SK-N-SH (cell line): Measurements from ENCODE around the gene SH3PXD2B. TPM values are rescaled to one million over a fixed set of nuclear protein-coding genes. Genes with fewer than 3 reads are reported as not detected.
"Not testable (repeated sequence)": the region's sequence is repeated elsewhere in the genome, so short reads cannot be mapped to it uniquely, and the experiment has no call there.

Source experiments
- CTCF ChIA-PET: fragments of 300-600, 350-600 bp; formaldehyde crosslinking; extraction: SDS; loops from one replicate; lab custom pipeline; 2021; lab: Yijun Ruan, JAX
- POLR2A ChIA-PET: fragments of 350-600 bp; sonication (Branson Sonifier 250); formaldehyde crosslinking; extraction: SDS; loops from one replicate; lab custom pipeline; 2020; ENCODE audit warnings: antibody characterized with exemption, inconsistent platforms; lab: Yijun Ruan, JAX
- DNase-seq: peaks from one replicate; pipeline ENCODE4 v3.0.0; 2012
- H2AFZ ChIP-seq: fragments of 200-600 bp; sonication (generic); 2 replicates; pipeline ENCODE4 v1.8.1; 2016; ENCODE audit warnings: antibody characterized with exemption, mild to moderate bottlenecking, low read depth
- H3F3A ChIP-seq: fragments of 200-600 bp; sonication (generic); replicated peaks from 2 replicates; pipeline ENCODE3; 2016; ENCODE audit warnings: antibody characterized with exemption, mild to moderate bottlenecking; ENCODE audit not compliant: insufficient read depth
- H3K27ac ChIP-seq, 2 experiments: fragments of 200-500 bp in 1 of 2; fragments of 200-600 bp in 1 of 2; sonication (Bioruptor generic) in 1 of 2; sonication (generic), shearing (Covaris generic) in 1 of 2; 2 replicates each; pipeline versions ENCODE4 v1.5.1 to v1.6.1; 2014 to 2016; ENCODE audit warnings: low read depth in 2 of 2, inconsistent platforms in 1 of 2, low read length in 1 of 2, mild to moderate bottlenecking in 1 of 2, mixed read lengths in 1 of 2
- H3K27me3 ChIP-seq: fragments of 200-600 bp; sonication (generic), shearing (Covaris generic); 2 replicates; pipeline ENCODE4 v1.6.1; 2016; ENCODE audit warnings: mixed run types; ENCODE audit not compliant: insufficient read depth
- H3K36me3 ChIP-seq, 2 experiments: fragments of 200-500 bp in 1 of 2; fragments of 200-600 bp in 1 of 2; sonication (Bioruptor generic) in 1 of 2; sonication (generic) in 1 of 2; replicated peaks in 1 of 2; 2 replicates each; pipeline versions ENCODE3 to v1.5.1; 2014 to 2016; ENCODE audit warnings: low read length in 1 of 2, mild to moderate bottlenecking in 1 of 2; ENCODE audit not compliant: insufficient read depth in 2 of 2, control insufficient read depth in 1 of 2
- H3K4me1 ChIP-seq, 2 experiments: fragments of 200-500 bp in 1 of 2; fragments of 200-600 bp in 1 of 2; sonication (Bioruptor generic) in 1 of 2; sonication (generic), shearing (Covaris generic) in 1 of 2; 2 replicates each; pipeline versions ENCODE4 v1.5.1 to v1.6.1; 2014 to 2016; ENCODE audit warnings: low read depth in 1 of 2, low read length in 1 of 2, mixed run types in 1 of 2; ENCODE audit not compliant: insufficient read depth in 2 of 2, control insufficient read depth in 1 of 2
- H3K4me2 ChIP-seq: fragments of 200-600 bp; sonication (generic), shearing (Covaris generic); 2 replicates; pipeline ENCODE4 v1.6.1; 2017; ENCODE audit warnings: mixed run types
- H3K4me3 ChIP-seq, 2 experiments: fragments of 200-500 bp in 1 of 2; fragments of 200-600 bp in 1 of 2; sonication (Bioruptor generic) in 1 of 2; sonication (generic), shearing (Covaris generic) in 1 of 2; 2 replicates each; pipeline versions ENCODE4 v1.5.1 to v1.8.1; 2014 to 2016; ENCODE audit warnings: low read depth in 2 of 2, inconsistent platforms in 1 of 2, low read length in 1 of 2, mild to moderate bottlenecking in 1 of 2, mixed read lengths in 1 of 2, moderate library complexity in 1 of 2
- H3K79me2 ChIP-seq: fragments of 200-600 bp; sonication (generic); 2 replicates; pipeline ENCODE4 v1.8.1; 2017; ENCODE audit warnings: mild to moderate bottlenecking; ENCODE audit not compliant: insufficient read depth
- H3K9ac ChIP-seq: fragments of 200-600 bp; sonication (generic); 2 replicates; pipeline ENCODE4 v1.6.1; 2017; ENCODE audit warnings: mixed run types
- H3K9me2 ChIP-seq: fragments of 200-600 bp; sonication (generic); 2 replicates; pipeline ENCODE4 v1.6.1; 2017; ENCODE audit warnings: mixed run types
- H3K9me3 ChIP-seq: fragments of 200-600 bp; sonication (generic); 2 replicates; pipeline ENCODE4 v1.6.1; 2017; ENCODE audit warnings: mixed run types, mild to moderate bottlenecking, moderate library complexity
- H4K20me1 ChIP-seq: fragments of 200-600 bp; sonication (generic); 2 replicates; pipeline ENCODE4 v1.6.1; 2017; ENCODE audit warnings: mild to moderate bottlenecking, mixed run types; ENCODE audit not compliant: insufficient read depth
- CTCF ChIP-seq: fragments of 200-600 bp; sonication (generic); IDR thresholded peaks from 2 replicates; pipeline ENCODE4 v1.6.1; 2017; ENCODE audit warnings: antibody characterized with exemption, mild to moderate bottlenecking, moderate library complexity
- ELF1 ChIP-seq: IDR thresholded peaks from 2 replicates; pipeline ENCODE4 v1.4.0; 2012
- EZH2phosphoT487 ChIP-seq: fragments of 200-600 bp; sonication (generic); IDR thresholded peaks from 2 replicates; pipeline ENCODE4 v1.6.1; 2017; ENCODE audit warnings: low read depth, mixed run types, mild to moderate bottlenecking, antibody characterized with exemption, moderate library complexity, borderline replicate concordance
- FOSL2 ChIP-seq: IDR thresholded peaks from 2 replicates; pipeline ENCODE4 v1.4.0; 2012; ENCODE audit warnings: low read depth, mild to moderate bottlenecking, moderate library complexity, borderline replicate concordance
- FOXJ3 ChIP-seq: sonication (generic); formaldehyde crosslinking; IDR thresholded peaks from 2 replicates; pipeline ENCODE4 v1.5.1; 2020; ENCODE audit warnings: mild to moderate bottlenecking, missing genetic modification reagents
- FOXM1 ChIP-seq: IDR thresholded peaks from 2 replicates; pipeline ENCODE4 v1.4.0; 2012; ENCODE audit warnings: low read depth, mild to moderate bottlenecking
- GATA2 ChIP-seq: sonication (generic); formaldehyde crosslinking; IDR thresholded peaks from 2 replicates; pipeline ENCODE4 v1.5.0; 2020; ENCODE audit warnings: mild to moderate bottlenecking, missing genetic modification reagents
- IRF3 ChIP-seq: fragments of 150-350 bp; IDR thresholded peaks from 2 replicates; pipeline ENCODE4 v1.6.1; 2016; ENCODE audit warnings: mild to moderate bottlenecking, low read depth, low read length
- JUND ChIP-seq: IDR thresholded peaks from 2 replicates; pipeline ENCODE4 v1.4.0; 2012
- MEF2A ChIP-seq: IDR thresholded peaks from 2 replicates; pipeline ENCODE4 v1.4.0; 2012; ENCODE audit warnings: low read depth, borderline replicate concordance
- MXI1 ChIP-seq: IDR thresholded peaks from 2 replicates; pipeline ENCODE4 v1.6.1; 2012; ENCODE audit warnings: mild to moderate bottlenecking, low read depth, low read length, improper control_type of control experiment
- NFIC ChIP-seq: IDR thresholded peaks from 2 replicates; pipeline ENCODE4 v1.4.0; 2012; ENCODE audit warnings: borderline replicate concordance
- REST ChIP-seq: IDR thresholded peaks from 2 replicates; pipeline ENCODE4 v1.6.1; 2012; ENCODE audit warnings: mild to moderate bottlenecking, low read depth, low read length, moderate library complexity
- RFX5 ChIP-seq: IDR thresholded peaks from 2 replicates; pipeline ENCODE4 v1.6.1; 2012; ENCODE audit warnings: mild to moderate bottlenecking, improper control_type of control experiment, low read length
- SIN3A ChIP-seq: IDR thresholded peaks from 2 replicates; pipeline ENCODE4 v1.6.1; 2012; ENCODE audit warnings: low read depth, mild to moderate bottlenecking, low read length, moderate library complexity, borderline replicate concordance
- SMC3 ChIP-seq: IDR thresholded peaks from 2 replicates; pipeline ENCODE4 v1.6.1; 2012; ENCODE audit warnings: low read depth, low read length, improper control_type of control experiment
- TCF12 ChIP-seq: IDR thresholded peaks from 2 replicates; pipeline ENCODE4 v1.4.0; 2012
- USF2 ChIP-seq: fragments of 150-350 bp; IDR thresholded peaks from 2 replicates; pipeline ENCODE4 v1.6.1; 2017; ENCODE audit warnings: antibody characterized with exemption, low read length, low read depth, borderline replicate concordance
- ZBTB33 ChIP-seq: IDR thresholded peaks from 2 replicates; pipeline ENCODE4 v1.4.0; 2012; ENCODE audit warnings: low read depth, borderline replicate concordance
- WGBS: methylation state at CpG from one replicate; pipeline ENCODE4 v1.1.6; 2017; ENCODE audit warnings: low lambda C conversion rate; 5-methylcytosine and 5-hydroxymethylcytosine counted together
- polyA plus RNA-seq, 3 experiments: library from polyadenylated mRNA; depleted of rRNA; stranded (reverse); fragments of >200 nt; gene quantifications; 2 replicates each; pipeline ENCODE4 v1.2.3, GENCODE V29; 2012

Gene SH3PXD2B
- polyA plus RNA-seq, 1 of the 3 experiments (the other 2 are of a cell fraction) = 15.0 TPM

- Histone ChIP-seq H3K4me1 (no peaks in the 10 kb centered on the region), H3K79me2 (no peaks in the 10 kb centered on the region), H3K9me3 (no peaks in the 10 kb centered on the region), H3K9ac (no peak overlapping the region), H3K4me2 (no peak overlapping the region), H3K9me2 (no peaks in the 10 kb centered on the region), H4K20me1 (no peaks in the 10 kb centered on the region), H3K4me3 (no peak overlapping the region), H3K36me3 (peaks cover 33 to 47% of the 10 kb centered on the region in 2 experiments), H3F3A (no peaks in the 10 kb centered on the region), H3K27me3 (no peaks in the 10 kb centered on the region), H2AFZ (no peak overlapping the region), H3K27ac (no peak overlapping the region)
- CTCF ChIA-PET = no interaction called here
- TF ChIP-seq FOSL2 (no peak), ZBTB33 (no peak), FOXJ3 (CRISPR knock-in tag) (no peak), MXI1 (no peak), SIN3A (no peak), MEF2A (no peak), USF2 (no peak), CTCF (no peak), IRF3 (no peak), SMC3 (no peak), NFIC (no peak), FOXM1 (no peak), JUND (no peak), ELF1 (no peak), EZH2phosphoT487 (no peak), GATA2 (CRISPR knock-in tag) (no peak), REST (no peak), TCF12 (no peak), RFX5 (no peak)
- WGBS = 95% methylated on average over 8 of the region's 8 CpGs
- no peak for DNase-seq
- POLR2A ChIA-PET = no interaction called here
Observed at GRCh38 chr5:172353271-172353812, 101.0 kb downstream of the SH3PXD2B start.

- H4K20me1 ChIP-seq, H3K4me2 ChIP-seq, H3K9ac ChIP-seq, H3K27me3 ChIP-seq, H3K9me2 ChIP-seq, POLR2A ChIA-PET, H3K4me1 ChIP-seq, H3K79me2 ChIP-seq, H2AFZ ChIP-seq, H3F3A ChIP-seq, DNase-seq, H3K9me3 ChIP-seq, H3K4me3 ChIP-seq, CTCF ChIA-PET, H3K27ac ChIP-seq: not testable (repeated sequence)
- WGBS = 97% methylated on average over 7 of the region's 7 CpGs
- H3K36me3 ChIP-seq = peaks cover 38 to 46% of the 10 kb centered on the region in 2 experiments
Observed at GRCh38 chr5:172352526-172352925, 101.8 kb downstream of the SH3PXD2B start.
